Measurements from ENCODE around the gene SUGCT.

Gene SUGCT

DNA sequence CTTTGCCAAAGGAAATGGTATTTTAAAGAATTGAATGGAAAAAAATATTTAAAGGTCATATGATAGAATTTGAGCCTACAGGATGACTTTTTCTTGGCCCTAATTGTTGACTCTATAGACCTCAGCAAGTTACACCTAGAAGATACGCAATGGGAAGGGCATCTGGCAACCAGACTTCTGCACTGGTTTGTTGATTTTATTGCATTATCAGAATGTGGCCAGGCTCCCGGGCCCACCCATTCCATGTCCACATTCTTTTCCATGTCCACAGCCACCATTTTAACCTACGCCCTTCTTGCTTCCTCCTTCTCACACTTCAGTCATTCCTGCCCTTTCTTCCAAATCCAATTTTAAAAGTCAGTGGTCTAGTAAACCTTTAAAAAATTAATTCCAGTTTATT is 738.4 kb downstream of the SUGCT start:
- DNase-seq (ENCODE audit: low read depth) = no peak
- TF ChIP-seq, protein P1, sequence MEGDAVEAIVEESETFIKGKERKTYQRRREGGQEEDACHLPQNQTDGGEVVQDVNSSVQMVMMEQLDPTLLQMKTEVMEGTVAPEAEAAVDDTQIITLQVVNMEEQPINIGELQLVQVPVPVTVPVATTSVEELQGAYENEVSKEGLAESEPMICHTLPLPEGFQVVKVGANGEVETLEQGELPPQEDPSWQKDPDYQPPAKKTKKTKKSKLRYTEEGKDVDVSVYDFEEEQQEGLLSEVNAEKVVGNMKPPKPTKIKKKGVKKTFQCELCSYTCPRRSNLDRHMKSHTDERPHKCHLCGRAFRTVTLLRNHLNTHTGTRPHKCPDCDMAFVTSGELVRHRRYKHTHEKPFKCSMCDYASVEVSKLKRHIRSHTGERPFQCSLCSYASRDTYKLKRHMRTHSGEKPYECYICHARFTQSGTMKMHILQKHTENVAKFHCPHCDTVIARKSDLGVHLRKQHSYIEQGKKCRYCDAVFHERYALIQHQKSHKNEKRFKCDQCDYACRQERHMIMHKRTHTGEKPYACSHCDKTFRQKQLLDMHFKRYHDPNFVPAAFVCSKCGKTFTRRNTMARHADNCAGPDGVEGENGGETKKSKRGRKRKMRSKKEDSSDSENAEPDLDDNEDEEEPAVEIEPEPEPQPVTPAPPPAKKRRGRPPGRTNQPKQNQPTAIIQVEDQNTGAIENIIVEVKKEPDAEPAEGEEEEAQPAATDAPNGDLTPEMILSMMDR (IDR thresholded peaks at IDR 0.05; ENCODE audit: control insufficient read depth, extremely low read depth, insufficient read depth) = no peak
- no peak overlapping the region for H3K4me3 ChIP-seq (ENCODE audit: low read depth, low read length)

DNA sequence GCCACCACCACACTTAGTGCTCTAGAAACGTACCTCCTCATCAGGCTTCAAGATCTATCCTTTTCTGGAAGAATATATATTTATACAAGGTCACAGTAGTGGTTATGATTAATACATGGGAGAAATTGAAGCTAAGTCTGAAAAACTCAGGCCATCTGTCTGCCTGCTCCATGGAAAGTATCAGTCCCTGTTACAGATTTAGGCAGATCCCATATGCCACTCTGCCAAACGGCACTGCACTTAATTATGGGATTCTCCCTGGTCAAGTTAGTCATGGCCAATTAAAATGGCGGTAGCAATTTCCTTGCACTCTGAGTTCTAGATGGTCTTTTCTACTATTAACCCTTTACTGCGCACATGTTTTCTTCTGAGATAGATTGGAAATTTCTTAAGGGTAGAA is 740.0 kb downstream of the SUGCT start:
- no peak for DNase-seq (ENCODE audit: low read depth)
- TF ChIP-seq, protein P1 (IDR thresholded peaks at IDR 0.05; ENCODE audit: control insufficient read depth, extremely low read depth, insufficient read depth) = no peak
- no peak overlapping the region for H3K4me3 ChIP-seq (ENCODE audit: low read depth, low read length)

DNA sequence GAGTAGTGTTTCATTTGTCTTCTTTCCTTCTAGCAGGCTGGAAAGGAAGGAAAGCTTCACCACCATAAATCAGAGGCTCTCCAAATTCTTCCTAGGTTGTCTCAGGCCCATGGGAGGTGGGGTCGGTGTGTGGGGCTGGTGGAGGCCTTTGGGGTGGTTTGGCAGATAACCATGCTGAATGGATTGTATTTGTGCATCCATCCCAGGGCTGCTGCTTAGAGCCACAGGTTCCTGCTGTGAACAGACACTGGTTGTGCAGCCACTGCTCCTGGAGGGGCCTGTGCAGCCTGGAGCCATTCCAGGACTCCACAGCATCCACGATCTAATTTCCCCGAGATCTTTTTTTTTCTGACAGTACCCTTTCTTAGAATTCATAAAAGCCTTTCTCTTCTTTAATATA is 741.8 kb downstream of the SUGCT start:
- no peak overlapping the region for H3K4me3 ChIP-seq (ENCODE audit: low read depth, low read length)
- TF ChIP-seq, protein P1 (IDR thresholded peaks at IDR 0.05; ENCODE audit: control insufficient read depth, extremely low read depth, insufficient read depth) = no peak
- DNase-seq (ENCODE audit: low read depth) = no peak

DNA sequence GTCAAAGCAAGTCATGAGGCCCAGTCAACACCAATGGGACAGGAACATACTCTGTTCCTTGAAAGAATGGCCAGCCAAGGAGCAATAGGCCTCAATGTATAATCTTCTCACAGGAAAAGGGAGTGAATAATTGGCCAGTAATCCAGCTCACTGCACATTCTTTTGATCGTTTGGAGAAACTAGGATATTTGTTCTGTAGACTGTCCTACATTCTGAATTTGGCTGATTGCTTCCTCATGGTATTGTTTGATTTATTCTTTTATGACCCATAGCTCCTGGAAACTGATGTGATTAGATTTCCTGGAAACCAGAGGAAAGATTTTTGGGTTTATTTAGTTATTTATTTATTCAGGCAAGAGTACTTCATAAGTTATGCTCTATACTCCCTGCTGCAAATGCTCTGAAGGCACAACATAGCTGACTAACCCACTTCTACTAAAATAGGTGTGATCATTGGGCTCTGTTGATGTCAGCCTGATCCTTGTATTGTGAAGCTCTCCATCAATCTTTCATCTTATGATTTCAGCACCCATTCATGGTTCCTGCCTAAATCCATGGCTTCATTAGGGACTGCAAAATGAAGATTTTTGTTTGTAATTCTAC is 745.2 kb downstream of the SUGCT start:
- no peak for DNase-seq (ENCODE audit: low read depth)
- TF ChIP-seq, protein P1 (IDR thresholded peaks at IDR 0.05; ENCODE audit: control insufficient read depth, extremely low read depth, insufficient read depth) = no peak
- no peak overlapping the region for H3K4me3 ChIP-seq (ENCODE audit: low read depth, low read length)

DNA sequence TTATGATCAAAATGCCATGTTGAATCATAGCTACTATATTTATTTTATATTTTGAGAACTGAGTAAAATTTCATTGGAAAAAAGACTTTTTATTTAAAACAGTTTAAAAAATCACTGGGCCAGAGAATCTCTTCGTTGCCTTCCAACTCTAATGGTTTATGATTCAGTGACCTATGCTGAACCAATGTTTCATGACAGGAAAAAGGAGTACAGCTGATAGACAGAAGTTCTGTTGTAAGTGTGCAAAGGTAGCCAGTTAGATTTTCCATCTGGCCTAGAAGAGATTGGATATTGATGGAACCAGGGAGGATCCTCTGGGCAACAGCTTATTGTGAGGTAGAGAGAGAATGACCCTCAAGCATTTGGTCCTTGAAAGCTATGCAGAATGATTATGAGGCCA is 745.8 kb downstream of the SUGCT start:
- TF ChIP-seq, protein P1 (IDR thresholded peaks at IDR 0.05; ENCODE audit: control insufficient read depth, extremely low read depth, insufficient read depth) = no peak
- no peak for DNase-seq (ENCODE audit: low read depth)
- H3K4me3 ChIP-seq (ENCODE audit: low read depth, low read length) = no peak overlapping the region

DNA sequence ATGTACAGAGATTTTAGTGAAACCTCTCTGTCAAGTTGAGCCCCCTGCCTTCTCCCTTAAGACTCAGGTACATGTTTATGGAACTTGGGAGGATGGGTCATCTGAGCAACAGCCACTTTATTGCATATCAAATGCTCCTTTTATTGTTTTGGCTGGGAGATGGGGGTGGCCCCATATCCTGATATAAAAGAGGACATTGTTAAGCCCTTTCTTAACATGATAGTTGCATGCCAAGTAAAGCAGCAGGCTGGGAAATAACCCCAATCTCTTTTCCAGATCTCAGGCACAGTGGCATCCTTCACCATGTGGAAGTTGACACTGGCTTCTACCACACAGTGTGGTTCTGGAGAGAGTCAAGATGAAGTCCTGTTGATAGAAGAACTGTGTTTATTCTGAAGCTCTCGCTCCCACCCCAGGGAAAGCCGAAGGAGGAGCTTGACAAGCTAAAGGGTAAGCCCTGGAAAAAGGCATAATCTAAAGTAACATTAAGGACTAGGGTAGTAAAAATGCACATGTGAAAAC is 746.7 kb downstream of the SUGCT start:
- TF ChIP-seq, protein P1 (IDR thresholded peaks at IDR 0.05; ENCODE audit: control insufficient read depth, extremely low read depth, insufficient read depth) = no peak
- H3K4me3 ChIP-seq (ENCODE audit: low read depth, low read length) = no peak overlapping the region
- no peak for DNase-seq (ENCODE audit: low read depth)

DNA sequence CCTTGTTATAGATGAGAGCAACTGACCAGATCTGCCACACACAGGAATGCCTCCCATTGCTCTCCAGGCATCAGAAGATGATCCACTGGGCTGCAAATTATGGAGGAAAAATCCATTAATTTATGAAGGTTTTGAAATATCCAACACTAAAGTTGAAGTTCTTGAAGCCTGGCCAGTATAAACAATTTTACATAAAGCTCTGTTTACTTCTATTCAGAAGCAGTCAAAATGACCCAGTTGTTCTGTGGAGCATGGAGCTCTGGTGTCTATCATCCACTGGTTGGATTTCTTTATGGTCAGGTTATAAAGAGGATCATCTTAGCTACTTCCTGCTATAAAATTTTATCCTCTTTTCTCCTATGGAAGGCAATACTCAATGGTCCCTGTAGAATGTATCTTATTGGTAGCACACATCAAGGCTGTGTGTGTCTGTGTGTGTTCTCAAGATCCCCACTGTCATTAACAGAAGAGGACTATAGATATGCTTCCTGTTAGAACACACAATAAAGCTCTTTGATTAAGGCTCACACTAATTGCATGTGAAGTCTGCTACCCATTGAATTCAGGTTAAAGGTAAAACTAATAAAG is 747.4 kb downstream of the SUGCT start:
- no peak for DNase-seq (ENCODE audit: low read depth)
- no peak overlapping the region for H3K4me3 ChIP-seq (ENCODE audit: low read depth, low read length)
- TF ChIP-seq, protein P1 (IDR thresholded peaks at IDR 0.05; ENCODE audit: control insufficient read depth, extremely low read depth, insufficient read depth) = no peak

All from LNCaP clone FGC (cell line).